Jurkat, Clone E6-1 (cell line): ENCODE results near the gene TBC1D13.
"Not testable (repeated sequence)": the region's sequence is repeated elsewhere in the genome, so short reads cannot be mapped to it uniquely, and the experiment has no call there.

ENCODE experiments used
- DNase-seq: peaks from one replicate; pipeline ENCODE4 v3.0.0-alpha.2; 2011; ENCODE audit warnings: low read depth, low spot score
- H3K4me3 ChIP-seq: 2 replicates; pipeline ENCODE4 v1.5.1; 2011; ENCODE audit warnings: mild to moderate bottlenecking, low read length, control low read depth, moderate library complexity

TBC1D13 gene

DNA sequence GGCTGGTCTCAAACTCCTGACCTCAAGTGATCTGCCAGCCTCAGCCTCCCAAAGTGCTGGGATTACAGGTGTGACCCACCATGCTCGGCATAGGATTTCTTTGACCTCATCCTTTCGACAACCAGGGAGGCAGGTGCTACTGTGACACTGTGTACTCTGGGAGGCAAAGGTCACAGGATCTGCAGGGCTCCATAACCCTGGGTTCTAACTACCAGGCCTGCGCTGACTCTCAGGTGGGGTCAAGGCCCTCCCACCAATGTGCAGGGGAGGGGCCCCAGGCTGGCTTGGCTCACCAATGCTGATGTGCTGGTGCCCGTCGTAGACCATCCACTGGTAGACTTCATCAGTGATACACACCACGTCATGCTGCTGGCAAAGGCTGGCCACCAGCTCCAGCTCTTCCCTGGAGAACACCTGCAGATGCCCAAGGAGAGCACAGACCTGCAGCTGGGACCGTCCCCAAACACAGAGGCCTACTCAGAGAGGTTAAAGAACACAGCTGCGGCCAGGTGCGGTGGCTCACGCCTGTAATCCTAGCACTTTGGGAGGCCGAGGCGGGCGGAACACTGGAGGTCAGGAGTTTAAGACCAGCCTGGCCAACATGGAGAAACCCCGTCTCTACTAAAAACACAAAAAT, 49.6 kb downstream of the TBC1D13 start:
- DNase-seq, result no peak
- no peak overlapping the region for H3K4me3 ChIP-seq

DNA sequence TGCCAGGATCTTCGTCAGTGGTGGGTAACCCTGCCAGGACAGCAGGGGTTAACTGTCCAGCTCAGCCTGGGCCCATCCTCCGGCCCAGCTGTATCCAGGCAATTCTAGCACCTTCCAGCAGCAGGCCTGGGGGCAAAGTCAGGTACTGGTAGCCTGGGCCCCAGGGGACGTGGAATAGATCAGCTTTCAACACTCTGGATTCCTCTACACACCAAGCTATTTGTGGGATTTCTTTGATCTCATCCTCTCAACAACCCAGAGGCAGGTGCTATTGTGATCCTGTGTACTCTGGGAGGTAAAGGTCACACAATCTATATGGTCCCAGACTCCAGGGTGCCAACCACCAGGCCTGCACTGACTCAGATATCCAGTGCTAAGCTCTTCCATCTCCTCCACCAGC, 51.3 kb downstream of the TBC1D13 start:
- no peak overlapping the region for H3K4me3 ChIP-seq
- DNase-seq, result no peak

GRCh38 chr9:128840524-128840923, 53.5 kb downstream of the TBC1D13 start:
- no peak for DNase-seq
- no peak overlapping the region for H3K4me3 ChIP-seq

GRCh38 chr9:128841694-128842492, 54.8 kb downstream of the TBC1D13 start:
- H3K4me3 ChIP-seq, result no peak overlapping the region
- DNase-seq, result no peak

DNA sequence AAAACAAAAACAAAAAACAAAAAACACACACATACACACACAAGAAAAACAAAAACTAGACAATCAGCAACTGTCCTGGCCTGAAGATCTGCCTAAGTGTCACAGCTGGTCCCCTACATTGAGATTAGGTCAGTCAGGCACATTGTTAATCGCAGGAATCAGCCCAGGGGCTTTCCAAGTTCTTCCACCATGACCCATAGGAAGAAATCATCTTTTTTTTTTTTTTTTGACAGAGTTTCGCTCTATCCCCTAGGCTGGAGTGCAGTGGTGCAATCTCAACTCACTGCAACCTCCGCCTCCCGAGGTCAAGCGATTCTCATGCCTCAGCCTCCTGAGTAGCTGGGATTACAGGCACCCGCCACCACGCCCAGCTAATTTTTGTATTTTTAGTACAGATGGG, 56.1 kb downstream of the TBC1D13 start:
- not testable (repeated sequence) for DNase-seq, H3K4me3 ChIP-seq

DNA sequence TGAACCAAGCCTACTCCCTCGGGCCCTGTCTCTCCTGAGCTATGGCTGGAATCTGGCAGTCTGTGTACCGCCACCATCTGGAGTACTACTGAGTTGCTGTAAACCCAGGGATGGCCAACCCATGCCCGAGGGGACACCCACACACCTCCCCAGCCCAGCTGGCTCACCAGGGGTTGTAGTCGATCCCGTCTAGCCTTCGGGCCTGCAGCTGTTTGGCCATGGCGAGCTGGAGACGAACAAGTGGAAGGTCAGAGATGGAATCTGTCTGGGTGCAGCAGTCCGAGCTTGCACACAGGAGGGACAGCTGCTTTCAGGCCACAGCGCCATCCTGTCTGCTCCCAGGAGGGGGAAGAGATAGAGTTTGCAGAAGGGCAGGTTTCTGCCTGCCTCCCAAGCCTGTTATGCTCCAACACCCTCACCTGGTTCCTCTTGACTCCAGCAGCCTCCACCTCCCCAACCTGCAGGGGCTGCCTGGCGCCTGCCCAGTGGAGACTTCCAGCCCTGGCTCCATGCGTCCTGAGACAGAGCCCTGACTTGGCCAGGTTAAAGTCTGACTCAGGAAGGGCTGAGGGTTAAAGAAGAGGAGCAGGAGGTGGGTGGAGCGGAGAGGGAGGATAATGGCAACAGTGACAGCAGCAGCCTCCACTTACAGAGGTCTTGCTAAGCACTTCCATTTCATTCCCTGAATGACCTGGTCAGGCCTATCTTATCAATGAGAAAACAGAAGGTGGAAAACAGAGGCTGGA, 58.3 kb downstream of the TBC1D13 start:
- DNase-seq, result no peak
- no peak overlapping the region for H3K4me3 ChIP-seq

DNA sequence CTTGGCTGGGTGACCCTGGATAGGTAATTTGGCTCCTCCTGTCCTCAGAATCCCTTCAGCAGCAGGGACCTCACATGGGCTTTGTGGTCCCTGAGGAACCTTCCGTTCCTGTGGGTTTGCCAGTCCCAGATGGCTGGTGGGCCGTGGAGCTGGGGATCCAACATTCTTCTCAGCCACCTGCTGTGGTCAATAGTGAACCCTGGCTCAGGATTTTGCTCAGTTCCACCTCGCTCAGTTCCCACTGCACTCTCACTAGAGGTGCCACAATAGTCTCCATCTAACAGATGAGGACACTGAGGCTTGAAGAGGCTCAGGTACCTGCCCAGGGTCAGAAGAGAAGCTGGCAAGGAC, 59.6 kb downstream of the TBC1D13 start:
- DNase-seq, result no peak
- H3K4me3 ChIP-seq, result no peak overlapping the region

- DNase-seq, result no peak
- H3K4me3 ChIP-seq, result no peak overlapping the region
Measured at GRCh38 chr9:128847803-128848202, 60.8 kb downstream of the TBC1D13 start.

DNA sequence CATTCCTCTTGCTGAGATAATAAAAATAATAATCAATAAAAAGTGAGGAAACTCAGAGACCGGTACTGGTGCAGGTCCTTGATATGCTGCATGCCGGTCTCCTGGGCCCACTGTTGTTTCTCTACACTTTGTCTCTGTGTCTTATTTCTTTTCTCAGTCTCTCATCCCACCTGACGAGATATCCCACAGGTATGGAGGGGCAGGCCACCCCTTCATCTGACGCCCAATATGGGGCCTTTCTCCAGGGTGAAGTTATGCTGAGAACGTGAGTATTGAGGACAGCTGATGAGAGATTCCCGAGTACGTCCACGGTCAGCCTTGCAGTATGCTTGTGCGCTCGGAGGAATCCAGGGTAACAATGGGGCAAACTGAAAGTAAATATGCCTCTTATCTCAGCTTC, 64.0 kb downstream of the TBC1D13 start:
- not testable (repeated sequence) for DNase-seq, H3K4me3 ChIP-seq

DNA sequence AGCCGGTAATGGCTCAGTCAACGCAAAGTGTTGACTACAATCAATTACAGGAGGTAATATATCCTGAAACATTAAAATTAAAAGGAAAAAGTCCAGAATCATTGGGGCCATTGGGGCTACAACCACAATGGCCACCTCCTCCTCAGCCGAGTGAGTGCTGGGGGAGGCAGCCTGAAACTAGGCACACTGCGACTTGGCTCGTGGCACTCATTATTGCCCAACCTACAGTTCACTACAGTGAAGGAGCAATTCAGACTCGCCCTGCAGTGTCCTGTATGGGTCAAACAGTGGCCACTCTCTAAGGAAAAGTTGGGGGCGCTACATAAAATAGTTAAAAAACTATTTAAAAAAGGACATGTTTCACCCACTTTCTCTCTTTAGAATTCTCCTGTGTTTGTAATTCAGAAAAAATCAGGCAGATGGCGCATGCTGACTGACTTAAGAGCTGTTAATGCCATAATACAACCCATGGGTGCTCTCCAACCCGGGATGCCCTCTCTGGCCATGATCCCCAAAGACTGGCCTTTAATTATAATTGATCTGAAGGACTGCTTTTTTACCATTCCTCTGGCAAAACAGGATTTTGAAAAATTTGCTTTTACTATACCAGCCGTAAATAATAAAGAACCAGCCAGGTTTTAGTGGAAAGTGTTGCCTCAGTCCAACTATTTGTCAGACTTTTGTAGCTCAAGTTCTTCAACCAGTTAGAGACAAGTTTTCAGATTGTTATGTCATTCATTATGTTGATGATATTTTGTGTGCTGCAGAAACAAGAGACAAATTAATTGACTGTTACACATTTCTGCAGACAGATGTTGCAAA, 64.9 kb downstream of the TBC1D13 start:
- DNase-seq, result peak; percentile 29
- H3K4me3 ChIP-seq, result not testable (repeated sequence)

DNA sequence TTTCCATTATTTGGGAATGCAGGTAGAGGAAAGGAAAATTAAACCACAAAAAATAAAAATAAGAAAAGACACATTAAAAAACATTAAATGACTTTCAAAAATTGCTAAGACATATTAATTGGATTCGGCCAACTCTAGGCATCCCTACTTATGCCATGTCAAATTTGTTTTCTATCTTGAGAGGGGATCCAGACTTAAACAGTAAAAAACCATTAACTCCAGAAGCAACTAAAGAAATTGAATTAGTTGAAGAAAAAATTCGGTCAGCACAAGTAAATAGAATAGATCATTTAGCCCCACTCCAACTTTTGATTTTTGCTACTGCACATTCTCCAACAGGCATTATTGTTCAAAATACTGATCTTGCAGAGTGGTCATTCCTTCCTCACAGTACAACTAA, 65.6 kb downstream of the TBC1D13 start:
- DNase-seq, result not testable (repeated sequence)

GRCh38 chr9:128854454-128854853, 67.4 kb downstream of the TBC1D13 start:
- DNase-seq, H3K4me3 ChIP-seq: not testable (repeated sequence)

More for the DNA sequence above, 65.6 kb downstream of the TBC1D13 start:
- not testable (repeated sequence) for H3K4me3 ChIP-seq

- not testable (repeated sequence) for H3K4me3 ChIP-seq, DNase-seq
Measured at GRCh38 chr9:128858476-128858875, 71.4 kb downstream of the TBC1D13 start.
